K562 (cell line): ENCODE results near the gene KBTBD4. TPM values are rescaled to one million over a fixed set of nuclear protein-coding genes. Genes with fewer than 3 reads are reported as not detected.
A peak's percentile ranks its signal among the peaks of the same experiment; 100 is the strongest.

Experiments
- ATAC-seq: fragments of 200-7000 bp; cut with Tn5 transposase; 3 replicates; pipeline ENCODE4 v1.9.1; 2020; ENCODE audit warnings: moderate library complexity
- BruUV-seq: library from RNA; stranded (reverse); fragments of 400-500 nt; replicated peaks from 2 replicates; lab custom pipeline; 2021; lab: Mats Ljungman, UMichigan
- CTCF ChIA-PET: fragments of 300-600 bp; formaldehyde crosslinking; extraction: SDS; loops from one replicate; lab custom pipeline; 2021; ENCODE audit warnings: low intra/inter-chr PET ratio; lab: Yijun Ruan, JAX
- POLR2A ChIA-PET: fragments of 300-600, 350-650 bp; sonication (Branson Sonifier 250); formaldehyde crosslinking; extraction: SDS; loops from one replicate; lab custom pipeline; 2021; ENCODE audit warnings: antibody characterized with exemption, inconsistent platforms; lab: Yijun Ruan, JAX
- DNase-seq, 4 experiments: peaks; one replicate each; pipeline versions ENCODE4 v3.0.0 to v3.0.0-alpha.2; 2011 to 2018; ENCODE audit warnings: low spot score in 3 of 4, mixed read lengths in 3 of 4; ENCODE audit errors: extremely low read depth in 1 of 4
- FAIRE-seq: peaks from 2 replicates; lab custom pipeline; 2011; peaks lifted over from hg19 to GRCh38; lab: Jason Lieb, UNC
- H2AFZ ChIP-seq: 2 replicates; pipeline ENCODE4 v1.6.0; 2011; ENCODE audit warnings: low read depth, low read length, control low read depth, inconsistent platforms
- H3K27ac ChIP-seq: fragments of 200-600 bp; 3 replicates; pipeline ENCODE4 v1.8.0; 2011; ENCODE audit warnings: low read depth, mild to moderate bottlenecking, control low read depth, inconsistent platforms, low read length, moderate library complexity, mixed read lengths; ENCODE audit errors: extremely low read depth
- H3K27me3 ChIP-seq, 2 experiments: fragments of 300-600 bp in 1 of 2; 2 replicates in 1 of 2; 3 replicates in 1 of 2; pipeline versions ENCODE4 v1.6.0 to v1.8.0; 2011; ENCODE audit warnings: inconsistent platforms in 2 of 2, low read length in 2 of 2, mild to moderate bottlenecking in 1 of 2, mixed read lengths in 1 of 2, moderate library complexity in 1 of 2; ENCODE audit not compliant: control insufficient read depth in 2 of 2, insufficient read depth in 2 of 2
- H3K36me3 ChIP-seq: fragments of 300-600 bp; 3 replicates; pipeline ENCODE4 v1.8.0; 2011; ENCODE audit warnings: mild to moderate bottlenecking, low read length, inconsistent platforms; ENCODE audit not compliant: control insufficient read depth, insufficient read depth
- H3K4me1 ChIP-seq, 2 experiments: fragments of 200-600 bp in 1 of 2; replicated peaks in 1 of 2; 2 replicates in 1 of 2; 3 replicates in 1 of 2; pipeline versions ENCODE4 v1.5.1 to v1.8.0; 2011; ENCODE audit warnings: inconsistent platforms in 2 of 2, low read length in 2 of 2, mild to moderate bottlenecking in 1 of 2, mixed read lengths in 1 of 2, moderate library complexity in 1 of 2; ENCODE audit not compliant: control insufficient read depth in 2 of 2, insufficient read depth in 2 of 2
- H3K4me2 ChIP-seq: 2 replicates; pipeline ENCODE4 v1.6.1; 2011; ENCODE audit warnings: low read length, control low read depth, inconsistent platforms, mixed read lengths; ENCODE audit not compliant: insufficient read depth
- H3K4me3 ChIP-seq: fragments of 200-600 bp; sonication (generic), shearing (Covaris generic); 2 replicates; pipeline ENCODE4 v1.5.1; 2016; ENCODE audit warnings: control low read depth, inconsistent platforms
- H3K79me2 ChIP-seq: fragments of 200-600 bp; 3 replicates; pipeline ENCODE4 v1.8.0; 2011; ENCODE audit warnings: low read length, inconsistent platforms; ENCODE audit not compliant: control insufficient read depth, insufficient read depth
- H3K9ac ChIP-seq, 2 experiments: 2 replicates each; pipeline versions ENCODE4 v1.6.0 to v1.6.1; 2011; ENCODE audit warnings: low read depth in 2 of 2, low read length in 2 of 2, control low read depth in 1 of 2, inconsistent platforms in 1 of 2, mild to moderate bottlenecking in 1 of 2, mixed read lengths in 1 of 2; ENCODE audit not compliant: insufficient read depth in 1 of 2
- H3K9me1 ChIP-seq: one replicate; pipeline ENCODE4 v1.6.0; 2011; ENCODE audit warnings: inconsistent platforms, mild to moderate bottlenecking, low read length, moderate library complexity; ENCODE audit not compliant: control insufficient read depth, insufficient read depth
- H3K9me3 ChIP-seq: replicated peaks from 2 replicates; pipeline ENCODE4 v1.5.1; 2011; ENCODE audit warnings: low read depth, low read length, inconsistent platforms; ENCODE audit not compliant: control insufficient read depth, insufficient read depth
- H4K20me1 ChIP-seq: replicated peaks from 2 replicates; pipeline ENCODE4 v1.6.1; 2011; ENCODE audit warnings: low read length, inconsistent platforms, mixed read lengths; ENCODE audit not compliant: control insufficient read depth, insufficient read depth
- GABPB1 ChIP-seq: sonication (generic); formaldehyde crosslinking; IDR thresholded peaks from 2 replicates; pipeline ENCODE4 v1.8.0; 2022; ENCODE audit warnings: mild to moderate bottlenecking, missing genetic modification reagents
- JUND ChIP-seq, 2 experiments: IDR thresholded peaks; 2 replicates in 1 of 2; 3 replicates in 1 of 2; pipeline ENCODE4 v1.6.1; 2011; ENCODE audit warnings: borderline replicate concordance in 2 of 2, low read depth in 2 of 2, low read length in 2 of 2, improper control_type of control experiment in 1 of 2, missing biosample characterization in 1 of 2, missing genetic modification characterization in 1 of 2, missing genetic modification reagents in 1 of 2
- WGBS: fragments of 100-300 bp; shearing (Covaris generic); methylation state at CpG from one replicate; pipeline ENCODE4 v1.1.6; 2016; ENCODE audit warnings: low coverage, mixed read lengths; ENCODE audit not compliant: insufficient coverage; ENCODE audit errors: missing lambda C conversion rate; 5-methylcytosine and 5-hydroxymethylcytosine counted together
- in situ Hi-C: fragments of 300-500 bp; cut with MboI; formaldehyde crosslinking; loops from 4 replicates; pipeline ENCODE4 v1.15.0; 2018; ENCODE audit warnings: inconsistent platforms, mixed read lengths
- intact Hi-C: fragments of 100-400 bp; cut with micrococcal nuclease; formaldehyde crosslinking; loops from 2 replicates; pipeline ENCODE4 v1.14.2; 2022
- polyA plus RNA-seq, 8 experiments: library from polyadenylated mRNA; depleted of rRNA in 4 of 8; stranded (reverse) in 5 of 8; unstranded in 3 of 8; fragments of >200 nt; fragmentation: Nextera tagmentation in 2 of 8; fragmentation: Illumina TruSeq in 1 of 8; extraction: Ambion mirVana in 2 of 8; extraction: Trizol in 1 of 8; gene quantifications; 2 replicates each; pipeline versions ENCODE4 v1.2.1 to v1.2.3, GENCODE V29; 2011 to 2014; ENCODE audit warnings: inconsistent platforms in 1 of 8, missing spikeins in 1 of 8
- total RNA-seq, 7 experiments: library from RNA; depleted of rRNA in 6 of 7; stranded (reverse); fragments of >200 nt in 6 of 7; fragmentation: Illumina TruSeq in 2 of 7; extraction: Trizol in 2 of 7; gene quantifications; 2 replicates each; pipeline versions ENCODE4 v1.2.1 to v1.2.3, GENCODE V29; 2011 to 2021; ENCODE audit warnings: low replicate concordance in 1 of 7
- TF ChIP-seq, protein P1 (sequence below), 3 experiments: fragments of 200-800 bp in 1 of 3; sonication (Bioruptor generic) in 1 of 3; sonication (generic) in 1 of 3; formaldehyde crosslinking in 1 of 3; IDR thresholded peaks; 2 replicates each; pipeline versions ENCODE4 v1.6.1 to v1.8.0; 2016 to 2022; ENCODE audit warnings: mild to moderate bottlenecking in 2 of 3, missing compliant biosample characterization in 2 of 3, missing genetic modification characterization in 2 of 3, missing genetic modification reagents in 1 of 3
- TF ChIP-seq, protein P2 (sequence below): fragments of 450-650 bp; formaldehyde crosslinking; IDR thresholded peaks from 2 replicates; pipeline ENCODE4 v1.4.0; 2020; ENCODE audit warnings: mild to moderate bottlenecking, moderate library complexity
- TF ChIP-seq, protein P3 (sequence below): conservative IDR thresholded peaks from 2 replicates; pipeline ENCODE4 v1.6.1; 2011; ENCODE audit warnings: low read depth, mild to moderate bottlenecking, low read length; ENCODE audit not compliant: control insufficient read depth
- TF ChIP-seq, protein P4 (sequence below): sonication (generic); formaldehyde crosslinking; IDR thresholded peaks from 2 replicates; pipeline ENCODE4 v1.8.0; 2023; ENCODE audit warnings: mild to moderate bottlenecking, missing genetic modification reagents
- TF ChIP-seq, protein P5 (sequence below), 2 experiments: fragments of 200-800 bp in 1 of 2; sonication (Bioruptor generic) in 1 of 2; sonication (generic) in 1 of 2; formaldehyde crosslinking in 1 of 2; IDR thresholded peaks in 1 of 2; conservative IDR thresholded peaks in 1 of 2; 2 replicates each; pipeline versions ENCODE4 v1.5.0 to v1.6.1; 2016 to 2020; ENCODE audit warnings: missing compliant biosample characterization in 1 of 2, missing genetic modification characterization in 1 of 2, missing genetic modification reagents in 1 of 2

The KBTBD4 gene
- total and polyA plus RNA-seq, 9 of the 15 experiments (the other 6 are each of a cell fraction or from before 2014, with no cell fraction given) = 7.0 to 33.9 (median 13.3) TPM

DNA sequence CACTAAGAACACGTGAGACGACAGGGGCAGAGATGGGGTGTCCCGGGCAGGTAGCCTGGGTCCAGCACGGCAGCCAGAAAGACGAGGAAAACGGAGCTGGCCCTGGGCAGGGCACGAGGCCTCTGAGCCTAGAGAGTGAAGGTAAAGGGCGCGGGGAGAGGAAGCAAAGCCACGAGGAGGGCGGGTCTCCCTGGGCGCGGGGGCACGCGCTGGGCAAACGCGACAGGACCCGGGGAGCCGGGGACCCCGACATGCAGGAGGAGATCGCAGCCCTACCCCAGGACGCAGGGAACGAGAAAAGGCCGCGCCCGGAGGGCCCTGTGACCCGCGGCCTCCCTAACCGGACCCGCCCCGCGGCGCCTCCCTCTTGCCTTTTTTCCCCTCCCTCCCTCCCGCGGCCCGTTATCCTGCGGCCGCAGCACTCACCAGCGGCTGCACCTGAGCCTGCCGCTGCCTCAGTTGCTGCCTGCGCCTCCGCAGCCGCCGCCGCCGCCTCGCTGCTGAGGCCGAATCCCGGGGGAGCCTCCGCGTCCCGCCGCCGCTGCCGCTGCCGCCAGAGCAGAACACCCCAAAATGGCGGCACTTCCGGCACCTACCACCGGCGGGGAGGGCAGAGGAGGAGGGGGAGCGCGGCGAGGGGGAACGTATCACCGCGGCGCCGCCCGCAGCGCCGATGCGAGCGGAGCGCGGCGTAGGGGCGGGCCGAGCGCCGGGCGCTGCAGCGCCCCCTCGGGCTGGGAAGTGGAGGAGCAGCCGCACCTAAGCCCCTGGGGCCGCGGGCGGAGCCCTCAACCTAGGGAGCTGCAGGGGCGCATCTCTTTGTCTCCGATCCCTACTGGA, 26.0 kb downstream of the KBTBD4 start, which contains the start of gene CELF1:
TSS of gene CELF1 (minus strand) at position 567 of the 840 bp plus-strand sequence. CDS start 53,609 bp downstream, outside the sequence.
- BruUV-seq = no TSS peak
- peak within 1 kb of the TSS; percentile 92 for H3K27ac ChIP-seq
- DNase-seq = peak; percentile 87 to 94 (median 90)
- H3K27me3 ChIP-seq = no peaks in the 10 kb centered on the region
- POLR2A ChIA-PET = interaction anchor here (0.5 to 3.8 kb wide), 11 partner anchors 11 to 82 kb away, joined by 3 to 28 read pairs (median 4); partner anchors contain the start of gene PTPMT1
- CTCF ChIA-PET = interaction anchor here (0.6 kb wide), 2 partner anchors 97 to 145 kb away, joined by 4 to 6 read pairs; no protein-coding TSS in a partner anchor
- H3K79me2 ChIP-seq = peaks cover 52% of the 10 kb centered on the region
- no peaks in the 10 kb centered on the region for H3K9me3 ChIP-seq
- H3K4me2 ChIP-seq = peak within 1 kb of the TSS; percentile 96
- FAIRE-seq = peak; percentile 56
- in situ Hi-C loops = no loop called here
- peaks cover 24% of the 10 kb centered on the region for H3K36me3 ChIP-seq
- H3K9me1 ChIP-seq = peaks cover 6% of the 10 kb centered on the region
- 0% methylated on average over 59 of the region's 89 CpGs for WGBS
- peak within 1 kb of the TSS; percentile 95 for H2AFZ ChIP-seq
- peak within 1 kb of the TSS; percentile 92 to 100 for H3K9ac ChIP-seq
- peaks cover 12% of the 10 kb centered on the region for H4K20me1 ChIP-seq
- H3K4me1 ChIP-seq = peaks cover 11 to 18% of the 10 kb centered on the region in 2 experiments; a peak in 4 of 5 replicates
- peak within 1 kb of the TSS; percentile 100 for H3K4me3 ChIP-seq
- ATAC-seq = peak; percentile 96
- intact Hi-C loops = loop anchor here (5.0 kb wide), 1 partner anchor 40 kb away; no protein-coding TSS in a partner anchor
- TF ChIP-seq, protein P1, sequence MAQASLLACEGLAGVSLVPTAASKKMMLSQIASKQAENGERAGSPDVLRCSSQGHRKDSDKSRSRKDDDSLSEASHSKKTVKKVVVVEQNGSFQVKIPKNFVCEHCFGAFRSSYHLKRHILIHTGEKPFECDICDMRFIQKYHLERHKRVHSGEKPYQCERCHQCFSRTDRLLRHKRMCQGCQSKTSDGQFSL (CRISPR knock-in tag; IDR thresholded peaks at IDR 0.05) = peak; percentile 53; the same call in 1 of the 2 replicates
- TF ChIP-seq, protein P1 (tag; IDR thresholded peaks at IDR 0.05) = no peak
- TF ChIP-seq, protein P2, sequence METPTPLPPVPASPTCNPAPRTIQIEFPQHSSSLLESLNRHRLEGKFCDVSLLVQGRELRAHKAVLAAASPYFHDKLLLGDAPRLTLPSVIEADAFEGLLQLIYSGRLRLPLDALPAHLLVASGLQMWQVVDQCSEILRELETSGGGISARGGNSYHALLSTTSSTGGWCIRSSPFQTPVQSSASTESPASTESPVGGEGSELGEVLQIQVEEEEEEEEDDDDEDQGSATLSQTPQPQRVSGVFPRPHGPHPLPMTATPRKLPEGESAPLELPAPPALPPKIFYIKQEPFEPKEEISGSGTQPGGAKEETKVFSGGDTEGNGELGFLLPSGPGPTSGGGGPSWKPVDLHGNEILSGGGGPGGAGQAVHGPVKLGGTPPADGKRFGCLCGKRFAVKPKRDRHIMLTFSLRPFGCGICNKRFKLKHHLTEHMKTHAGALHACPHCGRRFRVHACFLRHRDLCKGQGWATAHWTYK (CRISPR knock-in tag) = peak; percentile 48; the same call in 1 of the 2 replicates
- TF ChIP-seq, protein P3, sequence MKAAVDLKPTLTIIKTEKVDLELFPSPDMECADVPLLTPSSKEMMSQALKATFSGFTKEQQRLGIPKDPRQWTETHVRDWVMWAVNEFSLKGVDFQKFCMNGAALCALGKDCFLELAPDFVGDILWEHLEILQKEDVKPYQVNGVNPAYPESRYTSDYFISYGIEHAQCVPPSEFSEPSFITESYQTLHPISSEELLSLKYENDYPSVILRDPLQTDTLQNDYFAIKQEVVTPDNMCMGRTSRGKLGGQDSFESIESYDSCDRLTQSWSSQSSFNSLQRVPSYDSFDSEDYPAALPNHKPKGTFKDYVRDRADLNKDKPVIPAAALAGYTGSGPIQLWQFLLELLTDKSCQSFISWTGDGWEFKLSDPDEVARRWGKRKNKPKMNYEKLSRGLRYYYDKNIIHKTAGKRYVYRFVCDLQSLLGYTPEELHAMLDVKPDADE = peak; percentile 80
- TF ChIP-seq, protein P4, sequence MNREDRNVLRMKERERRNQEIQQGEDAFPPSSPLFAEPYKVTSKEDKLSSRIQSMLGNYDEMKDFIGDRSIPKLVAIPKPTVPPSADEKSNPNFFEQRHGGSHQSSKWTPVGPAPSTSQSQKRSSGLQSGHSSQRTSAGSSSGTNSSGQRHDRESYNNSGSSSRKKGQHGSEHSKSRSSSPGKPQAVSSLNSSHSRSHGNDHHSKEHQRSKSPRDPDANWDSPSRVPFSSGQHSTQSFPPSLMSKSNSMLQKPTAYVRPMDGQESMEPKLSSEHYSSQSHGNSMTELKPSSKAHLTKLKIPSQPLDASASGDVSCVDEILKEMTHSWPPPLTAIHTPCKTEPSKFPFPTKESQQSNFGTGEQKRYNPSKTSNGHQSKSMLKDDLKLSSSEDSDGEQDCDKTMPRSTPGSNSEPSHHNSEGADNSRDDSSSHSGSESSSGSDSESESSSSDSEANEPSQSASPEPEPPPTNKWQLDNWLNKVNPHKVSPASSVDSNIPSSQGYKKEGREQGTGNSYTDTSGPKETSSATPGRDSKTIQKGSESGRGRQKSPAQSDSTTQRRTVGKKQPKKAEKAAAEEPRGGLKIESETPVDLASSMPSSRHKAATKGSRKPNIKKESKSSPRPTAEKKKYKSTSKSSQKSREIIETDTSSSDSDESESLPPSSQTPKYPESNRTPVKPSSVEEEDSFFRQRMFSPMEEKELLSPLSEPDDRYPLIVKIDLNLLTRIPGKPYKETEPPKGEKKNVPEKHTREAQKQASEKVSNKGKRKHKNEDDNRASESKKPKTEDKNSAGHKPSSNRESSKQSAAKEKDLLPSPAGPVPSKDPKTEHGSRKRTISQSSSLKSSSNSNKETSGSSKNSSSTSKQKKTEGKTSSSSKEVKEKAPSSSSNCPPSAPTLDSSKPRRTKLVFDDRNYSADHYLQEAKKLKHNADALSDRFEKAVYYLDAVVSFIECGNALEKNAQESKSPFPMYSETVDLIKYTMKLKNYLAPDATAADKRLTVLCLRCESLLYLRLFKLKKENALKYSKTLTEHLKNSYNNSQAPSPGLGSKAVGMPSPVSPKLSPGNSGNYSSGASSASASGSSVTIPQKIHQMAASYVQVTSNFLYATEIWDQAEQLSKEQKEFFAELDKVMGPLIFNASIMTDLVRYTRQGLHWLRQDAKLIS (CRISPR knock-in tag) = no peak
- TF ChIP-seq, protein P5, sequence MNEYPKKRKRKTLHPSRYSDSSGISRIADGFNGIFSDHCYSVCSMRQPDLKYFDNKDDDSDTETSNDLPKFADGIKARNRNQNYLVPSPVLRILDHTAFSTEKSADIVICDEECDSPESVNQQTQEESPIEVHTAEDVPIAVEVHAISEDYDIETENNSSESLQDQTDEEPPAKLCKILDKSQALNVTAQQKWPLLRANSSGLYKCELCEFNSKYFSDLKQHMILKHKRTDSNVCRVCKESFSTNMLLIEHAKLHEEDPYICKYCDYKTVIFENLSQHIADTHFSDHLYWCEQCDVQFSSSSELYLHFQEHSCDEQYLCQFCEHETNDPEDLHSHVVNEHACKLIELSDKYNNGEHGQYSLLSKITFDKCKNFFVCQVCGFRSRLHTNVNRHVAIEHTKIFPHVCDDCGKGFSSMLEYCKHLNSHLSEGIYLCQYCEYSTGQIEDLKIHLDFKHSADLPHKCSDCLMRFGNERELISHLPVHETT (CRISPR knock-in tag; conservative IDR thresholded peaks at IDR 0.05 in 1 of 2, IDR thresholded peaks at IDR 0.05 in 1 of 2) = peak in 1 of 2 experiments; percentile 99; a peak in 2 of 4 replicates
- TF ChIP-seq JUND (IDR thresholded peaks at IDR 0.05; ENCODE audit: borderline replicate concordance, low read depth, low read length) = peak; percentile 56
- TF ChIP-seq JUND (tag; IDR thresholded peaks at IDR 0.05; ENCODE audit: borderline replicate concordance, low read depth, low read length) = no peak; the same call in 2 of the 3 replicates
- peak; percentile 96 for TF ChIP-seq GABPB1 (CRISPR knock-in tag)
